GM19324 (cell line): ENCODE results near the gene BACE1.
"Not testable (repeated sequence)": the region's sequence is repeated elsewhere in the genome, so short reads cannot be mapped to it uniquely, and the experiment has no call there.

Source experiments
- ATAC-seq: cut with Tn5 transposase; IDR thresholded peaks from one replicate; pipeline ENCODE4 v1.9.1; 2021; ENCODE audit warnings: mild to moderate bottlenecking, moderate library complexity; ENCODE audit not compliant: unreplicated experiment, low FRiP score

The BACE1 gene

GRCh38 chr11:117279711-117280376, 36.2 kb downstream of the BACE1 start:
- ATAC-seq, result no peak

DNA sequence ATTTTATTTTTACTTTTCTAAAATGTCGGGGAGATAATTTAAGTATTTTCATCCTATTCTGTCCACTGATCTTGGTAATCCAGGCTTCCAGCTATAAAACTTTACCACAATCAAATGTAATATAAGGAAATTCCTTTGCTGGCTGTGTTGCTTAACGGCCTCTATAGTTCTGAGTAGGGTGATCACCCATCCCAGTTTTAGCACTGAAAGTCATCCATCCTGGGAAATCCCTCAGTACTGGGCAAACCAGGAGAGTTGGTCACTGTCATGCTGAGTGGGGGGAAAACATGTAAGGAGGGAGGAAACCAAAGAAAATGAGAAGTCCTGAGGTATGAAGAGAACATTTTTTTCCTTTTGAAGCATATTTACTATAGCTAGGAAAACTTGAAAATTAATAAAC, 37.7 kb downstream of the BACE1 start:
- no peak for ATAC-seq

DNA sequence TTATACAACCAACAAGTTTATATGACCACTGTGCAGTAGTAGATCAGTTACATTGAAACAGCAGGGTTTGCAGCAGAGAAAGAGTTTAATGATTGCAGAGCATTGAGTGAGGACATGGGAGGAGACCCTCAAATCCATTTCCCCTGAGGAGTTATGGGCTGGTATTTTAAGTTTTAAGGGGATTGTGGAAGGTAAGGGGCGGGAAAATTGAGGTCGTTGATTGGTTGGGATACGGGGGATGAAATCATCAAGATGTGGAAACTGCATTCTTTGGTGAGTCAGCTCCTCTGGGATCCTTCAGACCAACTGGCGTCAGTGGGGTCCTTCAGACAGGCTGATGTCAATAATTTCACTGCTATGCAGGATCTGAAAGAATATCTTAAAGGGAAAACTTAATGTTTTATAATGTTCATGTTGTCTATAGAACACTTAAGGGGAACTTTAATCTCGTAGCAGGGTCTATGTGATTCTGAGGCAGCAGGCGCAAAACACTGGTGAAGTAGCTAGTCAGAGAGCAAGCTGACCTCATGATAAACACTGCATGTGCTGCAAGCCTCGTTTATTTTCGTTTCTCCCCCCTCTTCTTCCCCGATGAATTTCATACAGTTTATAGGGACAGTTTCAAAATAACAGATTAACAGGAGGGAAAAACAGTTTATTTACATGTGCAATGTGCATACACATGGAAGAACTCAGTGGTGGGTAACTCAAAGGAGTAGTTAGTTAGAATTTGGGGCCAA, 42.3 kb downstream of the BACE1 start:
- no peak for ATAC-seq

GRCh38 chr11:117272175-117272574, 43.9 kb downstream of the BACE1 start:
- ATAC-seq, result not testable (repeated sequence)

DNA sequence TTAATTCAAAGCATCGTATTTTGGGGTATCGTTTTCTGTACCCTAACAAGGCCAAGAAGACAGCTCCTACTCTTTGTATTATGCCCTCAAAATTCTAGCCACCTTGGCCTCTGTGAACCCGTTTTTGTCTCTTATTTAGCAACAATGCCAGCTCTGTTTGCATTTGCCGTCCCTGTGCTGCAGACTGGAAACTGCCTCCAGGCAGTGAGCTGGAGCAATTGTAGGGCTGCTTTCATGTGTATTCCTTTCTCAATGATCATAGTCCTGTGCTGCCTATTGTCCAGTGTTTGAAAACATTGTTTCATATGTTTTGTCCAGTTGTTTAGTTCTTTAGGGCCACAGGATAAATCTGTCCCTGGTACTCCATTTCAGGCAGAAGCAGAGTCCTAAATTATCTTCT, 44.8 kb downstream of the BACE1 start:
- ATAC-seq, result no peak

- ATAC-seq, result no peak
These were observed 46.2 kb downstream of the BACE1 start for GRCh38 chr11:117269856-117270255.

DNA sequence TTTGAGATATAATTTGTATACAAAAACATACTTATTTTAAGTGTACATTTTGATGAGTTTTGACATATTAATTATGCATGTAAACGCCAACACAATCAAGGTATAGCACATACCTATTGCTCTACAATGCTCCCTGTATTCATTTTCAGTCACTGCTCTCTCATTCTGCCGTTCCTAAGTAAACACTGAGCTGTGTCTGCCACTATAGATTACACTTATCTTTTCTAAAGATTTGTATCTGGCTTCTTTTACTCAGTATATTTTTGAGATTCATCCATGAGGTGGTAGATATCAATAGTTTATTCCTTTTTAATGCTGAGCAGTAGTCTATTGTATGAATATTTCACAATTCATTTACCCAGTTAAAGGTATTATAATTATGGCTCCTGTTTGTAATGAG, 50.3 kb downstream of the BACE1 start:
- no peak for ATAC-seq

DNA sequence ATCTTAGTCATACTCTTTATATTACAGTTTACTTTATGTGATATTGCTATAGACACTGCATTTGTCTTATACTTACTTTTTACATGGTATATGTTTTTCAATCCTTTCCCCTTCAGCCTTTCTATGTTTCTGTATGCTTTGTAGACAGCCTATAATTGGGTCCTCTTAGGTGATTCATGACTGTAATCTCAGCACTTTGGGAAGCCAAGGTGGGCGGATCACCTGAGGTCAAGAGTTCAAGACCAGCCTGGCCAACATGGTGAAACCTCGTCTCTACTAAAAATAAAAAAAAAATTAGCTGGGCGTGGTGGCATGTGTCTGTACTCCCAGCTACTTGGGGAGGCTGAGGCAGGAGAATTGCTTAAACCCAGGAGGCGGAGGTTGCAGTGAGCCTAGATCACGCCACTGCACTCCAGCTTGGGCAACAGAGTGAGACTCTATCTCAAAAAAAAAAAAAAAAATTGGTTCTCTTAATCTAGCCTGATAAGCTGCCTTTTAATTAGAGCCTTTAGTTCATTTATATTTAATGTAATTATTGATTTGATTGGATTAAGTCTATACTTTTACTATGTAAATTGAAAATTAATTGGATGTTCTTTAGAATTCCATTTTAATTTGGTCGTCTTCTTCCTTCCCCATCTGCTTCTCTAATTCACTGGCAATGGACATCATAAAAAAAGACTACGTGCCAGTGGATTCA, 51.3 kb downstream of the BACE1 start:
- not testable (repeated sequence) for ATAC-seq

DNA sequence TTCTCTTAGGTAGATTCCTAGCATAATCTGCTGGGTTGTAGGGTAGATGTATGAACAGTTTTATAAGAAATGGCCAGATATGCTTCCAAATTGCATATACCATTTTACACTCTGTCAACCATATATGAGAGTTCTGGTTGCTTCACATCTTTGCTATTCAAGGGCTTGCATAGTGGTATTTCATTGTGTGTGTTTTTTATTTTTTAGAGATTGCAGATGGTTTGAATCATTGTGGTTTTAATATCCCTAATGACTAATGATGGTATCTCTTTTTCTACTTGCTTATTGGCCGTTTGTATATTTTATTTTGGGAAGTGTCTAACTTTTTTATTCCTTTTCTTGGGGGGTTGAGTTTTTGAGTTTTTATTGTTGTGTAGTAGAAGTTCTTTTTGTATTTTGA, 56.6 kb downstream of the BACE1 start:
- no peak for ATAC-seq

DNA sequence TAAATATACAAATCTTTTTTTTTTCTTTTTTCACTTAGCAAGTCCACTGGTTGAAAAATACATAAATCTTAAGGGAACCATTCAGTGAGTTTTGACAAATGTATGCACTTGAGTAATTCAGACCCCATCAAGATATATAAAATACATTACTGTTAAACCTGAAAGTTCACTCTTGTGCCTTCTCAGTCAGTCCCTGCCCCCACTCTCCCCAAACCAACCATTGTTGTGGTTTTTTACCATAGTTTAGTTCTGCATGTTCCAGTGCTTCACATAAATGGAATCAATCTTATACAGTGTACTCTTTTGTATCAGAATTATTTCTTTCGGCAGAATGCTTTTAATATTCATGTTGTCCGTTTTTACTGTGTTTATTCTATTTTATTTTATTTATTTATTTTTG, 57.5 kb downstream of the BACE1 start:
- ATAC-seq, result no peak

- ATAC-seq, result no peak
These were observed 59.5 kb downstream of the BACE1 start for GRCh38 chr11:117256573-117256972.

GRCh38 chr11:117255966-117256365, 60.1 kb downstream of the BACE1 start:
- ATAC-seq, result no peak

DNA sequence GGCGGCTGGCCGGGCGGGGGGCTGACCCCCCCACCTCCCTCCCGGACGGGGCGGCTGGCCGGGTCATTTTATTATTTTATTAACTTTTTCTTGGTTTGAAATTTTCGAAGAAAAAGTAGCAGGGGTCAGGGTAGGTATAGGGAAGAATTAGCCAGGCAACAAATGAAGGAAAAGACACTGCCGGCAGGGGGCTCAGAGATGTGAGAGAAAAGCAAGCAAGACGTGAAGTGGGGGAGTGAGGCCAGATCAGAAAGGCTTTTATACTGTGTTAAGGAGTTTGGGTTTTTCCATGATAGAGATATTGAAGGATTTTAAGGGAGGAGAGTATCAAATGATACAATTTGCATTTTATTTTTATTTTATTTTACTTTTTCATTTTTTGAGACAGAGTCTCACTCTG, 64.5 kb downstream of the BACE1 start:
- ATAC-seq, result no peak

GRCh38 chr11:117249571-117249970, 66.5 kb downstream of the BACE1 start:
- no peak for ATAC-seq

DNA sequence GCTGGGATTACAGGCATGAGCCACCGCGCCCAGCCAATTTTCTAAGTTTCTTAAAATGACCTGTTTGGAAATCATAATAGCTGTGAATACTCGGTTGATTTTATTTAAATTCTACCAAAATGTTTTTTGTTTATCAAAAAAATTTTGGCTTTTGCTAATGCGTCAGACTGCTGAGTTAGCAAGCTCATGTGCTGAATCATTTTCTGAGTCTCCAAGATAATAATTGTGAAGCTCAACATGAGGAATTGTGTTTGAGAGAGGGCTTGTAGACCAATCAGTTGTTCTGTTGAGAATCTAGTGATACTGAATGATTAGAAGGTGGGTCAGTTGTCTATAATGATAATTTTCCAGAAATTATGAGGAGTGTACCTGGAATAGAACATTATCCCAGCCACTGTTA, 67.7 kb downstream of the BACE1 start:
- no peak for ATAC-seq

GRCh38 chr11:117239295-117239694, 76.8 kb downstream of the BACE1 start:
- no peak for ATAC-seq

GRCh38 chr11:117238221-117238620, 77.8 kb downstream of the BACE1 start:
- no peak for ATAC-seq
